ENCODE data around the gene RCE1.

Gene RCE1

DNA sequence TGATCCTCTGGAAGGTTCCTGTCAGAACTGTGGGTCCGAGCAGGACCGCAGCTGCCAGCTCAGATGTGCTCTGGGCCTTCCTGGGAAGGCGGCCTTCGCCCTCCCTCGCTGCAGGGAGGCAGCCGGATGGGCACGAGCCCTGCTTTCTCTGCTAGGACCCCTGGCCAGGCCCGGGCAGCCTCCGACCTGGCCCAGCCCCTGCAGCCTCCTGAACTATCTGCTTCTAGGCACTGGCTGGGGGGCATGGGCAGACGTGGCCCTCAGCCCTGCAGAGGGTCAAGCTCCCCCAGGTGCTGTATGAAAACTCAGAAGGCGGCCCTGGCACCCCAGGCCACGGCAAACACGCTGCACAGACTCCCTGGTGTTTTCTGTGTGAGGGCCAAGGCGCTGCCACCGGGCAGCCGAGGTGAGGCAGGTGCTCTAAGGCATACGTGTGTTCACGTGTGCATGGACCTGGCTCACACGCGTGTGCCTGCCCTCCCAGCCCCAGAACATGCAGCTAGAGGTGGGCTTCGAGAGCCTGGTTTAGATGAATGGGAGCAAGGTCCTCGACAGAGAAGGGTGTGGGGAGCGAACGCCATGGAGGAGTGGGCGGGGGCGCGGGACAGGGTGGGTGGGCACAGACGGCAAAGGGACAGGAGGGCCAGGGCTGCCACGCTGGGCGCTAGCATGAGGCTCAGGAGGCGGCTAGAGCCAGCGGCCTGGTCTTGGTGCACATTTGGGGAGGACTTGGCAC is 18.0 kb downstream of the RCE1 start:
- no peak for DNase-seq (ENCODE audit: low read depth)
- TF ChIP-seq, protein P1, sequence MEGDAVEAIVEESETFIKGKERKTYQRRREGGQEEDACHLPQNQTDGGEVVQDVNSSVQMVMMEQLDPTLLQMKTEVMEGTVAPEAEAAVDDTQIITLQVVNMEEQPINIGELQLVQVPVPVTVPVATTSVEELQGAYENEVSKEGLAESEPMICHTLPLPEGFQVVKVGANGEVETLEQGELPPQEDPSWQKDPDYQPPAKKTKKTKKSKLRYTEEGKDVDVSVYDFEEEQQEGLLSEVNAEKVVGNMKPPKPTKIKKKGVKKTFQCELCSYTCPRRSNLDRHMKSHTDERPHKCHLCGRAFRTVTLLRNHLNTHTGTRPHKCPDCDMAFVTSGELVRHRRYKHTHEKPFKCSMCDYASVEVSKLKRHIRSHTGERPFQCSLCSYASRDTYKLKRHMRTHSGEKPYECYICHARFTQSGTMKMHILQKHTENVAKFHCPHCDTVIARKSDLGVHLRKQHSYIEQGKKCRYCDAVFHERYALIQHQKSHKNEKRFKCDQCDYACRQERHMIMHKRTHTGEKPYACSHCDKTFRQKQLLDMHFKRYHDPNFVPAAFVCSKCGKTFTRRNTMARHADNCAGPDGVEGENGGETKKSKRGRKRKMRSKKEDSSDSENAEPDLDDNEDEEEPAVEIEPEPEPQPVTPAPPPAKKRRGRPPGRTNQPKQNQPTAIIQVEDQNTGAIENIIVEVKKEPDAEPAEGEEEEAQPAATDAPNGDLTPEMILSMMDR (conservative IDR thresholded peaks at IDR 0.05; ENCODE audit: low read depth, low read length): no peak
- H3K4me3 ChIP-seq (ENCODE audit: low read depth, low read length): no peak overlapping the region

DNA sequence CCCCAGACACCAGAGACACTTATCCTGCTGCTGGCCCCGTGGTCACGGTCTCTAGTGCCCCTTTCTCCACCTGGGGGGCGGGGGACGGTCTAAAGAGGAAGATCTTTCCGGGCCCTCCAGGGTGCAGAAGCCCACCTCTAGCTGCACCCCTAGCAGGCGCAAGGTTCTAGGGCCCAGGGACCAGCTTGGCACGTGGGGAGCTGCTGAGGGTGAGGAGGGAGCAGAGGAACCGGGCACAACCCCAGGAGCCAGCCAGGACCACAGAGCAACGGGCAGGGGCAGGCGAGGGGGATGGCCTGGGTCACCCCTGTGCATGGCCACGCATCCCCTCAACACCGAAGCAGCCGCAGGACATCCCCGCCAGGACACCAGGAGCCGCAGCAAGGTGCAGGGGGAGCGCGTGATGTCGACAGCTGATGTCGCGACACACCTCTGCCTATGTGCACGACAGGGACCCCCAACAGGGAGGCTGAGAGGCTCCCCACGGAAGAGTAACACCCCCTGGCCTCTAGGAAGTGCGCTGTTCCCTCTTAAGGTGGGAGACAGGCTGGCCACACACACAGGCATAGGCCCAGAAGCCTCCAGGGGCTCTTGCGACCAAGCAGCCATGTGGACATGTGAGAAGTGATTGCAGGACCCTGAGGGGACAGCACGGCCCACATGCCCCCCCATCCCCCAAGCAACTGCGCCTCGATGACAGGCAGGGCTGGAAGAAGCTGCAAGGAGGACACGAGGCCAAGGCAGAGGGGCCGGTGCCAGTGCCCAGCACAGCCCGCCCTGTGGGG is 18.7 kb downstream of the RCE1 start:
- H3K4me3 ChIP-seq (ENCODE audit: low read depth, low read length): no peak overlapping the region
- no peak for DNase-seq (ENCODE audit: low read depth)
- TF ChIP-seq, protein P1 (conservative IDR thresholded peaks at IDR 0.05; ENCODE audit: low read depth, low read length): no peak

- DNase-seq (ENCODE audit: low read depth): no peak
- TF ChIP-seq, protein P1 (conservative IDR thresholded peaks at IDR 0.05; ENCODE audit: low read depth, low read length): no peak
- H3K4me3 ChIP-seq (ENCODE audit: low read depth, low read length): no peak overlapping the region
These were observed 19.4 kb downstream of the RCE1 start for GRCh38 chr11:66862559-66863037.

DNA sequence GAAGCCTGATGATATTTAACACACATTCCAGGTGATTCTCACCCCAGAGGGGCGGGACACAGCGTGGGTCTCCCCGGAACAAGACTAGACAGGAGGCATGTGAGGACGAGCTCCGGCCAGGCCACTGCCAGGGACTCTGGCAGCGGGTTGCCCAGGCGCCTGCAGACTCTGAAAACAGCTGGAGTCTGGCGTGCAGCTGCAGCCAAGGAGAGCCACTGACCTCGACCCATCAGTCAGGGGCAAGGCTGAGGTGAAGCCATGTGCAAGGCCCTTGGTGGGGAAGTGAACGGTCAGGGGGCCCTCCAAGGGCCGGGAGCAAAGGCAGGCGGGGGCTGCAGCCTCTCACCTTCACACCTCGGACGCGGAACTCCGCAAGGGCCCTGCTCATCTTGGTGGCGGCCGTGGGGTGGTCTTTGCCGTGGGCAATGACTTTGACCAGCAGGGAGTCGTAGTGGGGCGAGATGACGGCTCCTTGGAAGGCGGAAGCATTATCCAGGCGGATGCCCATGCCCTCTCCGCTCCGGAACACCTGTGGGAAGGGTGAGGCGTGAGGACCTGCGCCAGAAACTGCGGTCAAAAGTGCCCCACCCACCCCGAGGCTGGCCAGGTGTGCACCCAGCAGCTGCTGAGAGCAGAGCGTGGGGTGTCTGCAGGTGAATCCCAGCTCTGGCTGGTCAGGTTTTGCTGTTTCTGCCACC is 20.3 kb downstream of the RCE1 start:
- no peak for DNase-seq (ENCODE audit: low read depth)
- TF ChIP-seq, protein P1 (conservative IDR thresholded peaks at IDR 0.05; ENCODE audit: low read depth, low read length): no peak
- no peak overlapping the region for H3K4me3 ChIP-seq (ENCODE audit: low read depth, low read length)

GRCh38 chr11:66864172-66864901 is 21.1 kb downstream of the RCE1 start:
- TF ChIP-seq, protein P1 (conservative IDR thresholded peaks at IDR 0.05; ENCODE audit: low read depth, low read length): no peak
- no peak for DNase-seq (ENCODE audit: low read depth)
- no peak overlapping the region for H3K4me3 ChIP-seq (ENCODE audit: low read depth, low read length)

- H3K4me3 ChIP-seq (ENCODE audit: low read depth, low read length): no peak overlapping the region
- DNase-seq (ENCODE audit: low read depth): no peak
- TF ChIP-seq, protein P1 (conservative IDR thresholded peaks at IDR 0.05; ENCODE audit: low read depth, low read length): peak; percentile 20
These were observed 21.9 kb downstream of the RCE1 start for GRCh38 chr11:66864924-66865697.

Measured in choroid plexus epithelial cell (primary cell).